ENCODE results near the gene RASA2.

DNA sequence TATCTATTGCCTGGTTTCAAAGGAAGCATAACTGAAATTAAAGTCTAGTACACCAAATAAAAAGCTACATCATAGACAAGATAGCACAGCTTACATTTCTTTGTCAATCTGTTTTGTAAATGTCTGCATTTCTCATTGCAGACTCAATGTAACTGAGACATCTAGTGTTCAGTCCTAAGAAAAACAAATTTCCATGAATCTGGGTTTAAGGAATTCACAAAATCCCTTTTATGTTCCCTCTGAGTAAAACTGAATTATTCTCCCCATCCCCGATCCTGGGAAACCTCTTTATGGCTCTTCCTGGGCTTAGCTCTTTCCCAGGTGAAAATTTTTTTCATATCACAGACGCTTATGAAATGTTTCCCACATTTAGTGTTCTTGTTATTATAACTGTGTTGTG is 21.6 kb upstream of the RASA2 start:
- TF ChIP-seq, protein P1, sequence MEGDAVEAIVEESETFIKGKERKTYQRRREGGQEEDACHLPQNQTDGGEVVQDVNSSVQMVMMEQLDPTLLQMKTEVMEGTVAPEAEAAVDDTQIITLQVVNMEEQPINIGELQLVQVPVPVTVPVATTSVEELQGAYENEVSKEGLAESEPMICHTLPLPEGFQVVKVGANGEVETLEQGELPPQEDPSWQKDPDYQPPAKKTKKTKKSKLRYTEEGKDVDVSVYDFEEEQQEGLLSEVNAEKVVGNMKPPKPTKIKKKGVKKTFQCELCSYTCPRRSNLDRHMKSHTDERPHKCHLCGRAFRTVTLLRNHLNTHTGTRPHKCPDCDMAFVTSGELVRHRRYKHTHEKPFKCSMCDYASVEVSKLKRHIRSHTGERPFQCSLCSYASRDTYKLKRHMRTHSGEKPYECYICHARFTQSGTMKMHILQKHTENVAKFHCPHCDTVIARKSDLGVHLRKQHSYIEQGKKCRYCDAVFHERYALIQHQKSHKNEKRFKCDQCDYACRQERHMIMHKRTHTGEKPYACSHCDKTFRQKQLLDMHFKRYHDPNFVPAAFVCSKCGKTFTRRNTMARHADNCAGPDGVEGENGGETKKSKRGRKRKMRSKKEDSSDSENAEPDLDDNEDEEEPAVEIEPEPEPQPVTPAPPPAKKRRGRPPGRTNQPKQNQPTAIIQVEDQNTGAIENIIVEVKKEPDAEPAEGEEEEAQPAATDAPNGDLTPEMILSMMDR (IDR thresholded peaks at IDR 0.05), result peak in 1 of 3 donors; percentile 15
- TF ChIP-seq POLR2AphosphoS5 (IDR thresholded peaks at IDR 0.05), result no peak

Measured in breast epithelium (tissue), 3 donors.